Lower lobe of right lung (tissue), 2 donors: ENCODE measurements around the gene GUCA2A. TPM values are rescaled to one million over a fixed set of nuclear protein-coding genes. Genes with fewer than 3 reads are reported as not detected.

Source experiments
- ATAC-seq, 2 donors: fragments of 200-7000 bp; cut with Tn5 transposase; one replicate each; pipeline ENCODE4 v1.9.1; 2020 to 2022; ENCODE audit warnings: mild to moderate bottlenecking in 2 of 2, moderate library complexity in 2 of 2
- DNase-seq: peaks from one replicate; pipeline ENCODE4 v3.0.0-alpha.2; 2020
- H3K27ac ChIP-seq: fragments of 200-600 bp; one replicate; pipeline ENCODE4 v1.8.0; 2022
- H3K27me3 ChIP-seq: fragments of 200-600 bp; one replicate; pipeline ENCODE4 v1.8.0; 2022; ENCODE audit warnings: low read depth
- H3K36me3 ChIP-seq: fragments of 200-600 bp; one replicate; pipeline ENCODE4 v1.8.0; 2022; ENCODE audit warnings: mild to moderate bottlenecking
- H3K4me1 ChIP-seq: fragments of 200-600 bp; one replicate; pipeline ENCODE4 v1.8.0; 2022
- H3K4me3 ChIP-seq: fragments of 200-600 bp; one replicate; pipeline ENCODE4 v1.8.0; 2022; ENCODE audit warnings: mild to moderate bottlenecking
- H3K9me3 ChIP-seq: fragments of 200-600 bp; one replicate; pipeline ENCODE4 v1.8.0; 2022
- CTCF ChIP-seq: fragments of 200-600 bp; IDR thresholded peaks from one replicate; pipeline ENCODE4 v1.8.0; 2022; ENCODE audit warnings: antibody characterized with exemption, mild to moderate bottlenecking
- intact Hi-C: fragments of 100-400 bp; cut with DNase I; formaldehyde crosslinking; loops from one replicate; pipeline ENCODE4 v1.11.0; 2022
- total RNA-seq: library from RNA; stranded (reverse); fragmentation: NEBNext Ultra II Directional; extraction: Animal tissue kit (Norgen Biotek cat#: 25700); gene quantifications from one replicate; pipeline ENCODE4 v1.2.1, GENCODE V29; 2021
- donor health status: DM: no; HTN: yes; CAD: no; lungs with severe emphysema.

Gene GUCA2A
- total RNA-seq, 1 donor from 2014 or later: not detected

- Histone ChIP-seq H3K27me3 (no peaks in the 10 kb centered on the region), H3K4me3 (no peak overlapping the region), H3K27ac (no peak overlapping the region), H3K36me3 (no peaks in the 10 kb centered on the region), H3K4me1 (no peaks in the 10 kb centered on the region), H3K9me3 (no peaks in the 10 kb centered on the region)
- TF ChIP-seq CTCF: no peak
- DNase-seq (no peak), ATAC-seq (no peak)
- intact Hi-C loops: no loop called here
Observed at GRCh38 chr1:42128499-42128898, 36.0 kb downstream of the GUCA2A start.

DNA sequence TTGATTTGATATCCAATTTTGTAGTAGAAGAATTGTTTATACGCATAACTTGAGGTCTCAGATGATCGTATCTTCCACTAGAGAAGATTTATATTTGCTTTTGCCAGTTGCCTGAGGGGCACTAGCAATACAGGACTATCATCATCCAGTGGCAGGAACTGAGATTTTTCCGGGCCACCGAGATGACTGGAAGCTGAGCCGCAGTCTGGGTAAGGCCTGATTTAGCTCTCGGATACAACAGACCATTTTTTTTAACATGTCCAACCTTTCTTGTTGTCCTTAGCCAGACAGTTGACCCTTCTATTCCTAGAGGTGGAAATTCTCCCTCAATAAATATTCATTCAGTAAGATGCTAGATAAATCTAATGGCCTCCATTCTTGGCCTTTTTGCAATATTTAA, 36.8 kb downstream of the GUCA2A start:
- Histone ChIP-seq H3K4me3 (no peak overlapping the region), H3K9me3 (no peaks in the 10 kb centered on the region), H3K36me3 (no peaks in the 10 kb centered on the region), H3K27me3 (no peaks in the 10 kb centered on the region), H3K27ac (no peak overlapping the region), H3K4me1 (no peaks in the 10 kb centered on the region)
- DNase-seq: no peak
- no peak for ATAC-seq
- TF ChIP-seq CTCF: no peak
- intact Hi-C loops: no loop called here

DNA sequence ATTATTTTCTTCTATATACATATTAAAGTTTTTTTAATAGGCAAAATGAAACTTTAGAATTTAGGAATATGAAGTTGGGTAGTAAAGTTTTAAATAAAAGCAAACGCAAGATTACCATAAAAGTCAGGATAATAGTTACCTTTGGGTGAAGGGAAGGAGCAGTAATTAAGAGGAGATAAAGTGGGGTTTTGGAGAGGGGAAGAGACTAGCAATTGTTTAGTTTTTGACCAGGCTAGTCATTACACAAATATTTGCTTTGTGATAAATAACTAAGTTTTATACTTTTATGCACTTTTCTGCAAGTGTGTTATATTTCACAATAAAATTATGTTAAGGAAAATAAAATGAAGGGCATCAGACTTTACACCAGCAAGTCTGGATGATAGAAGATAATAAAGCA, 39.0 kb downstream of the GUCA2A start:
- Histone ChIP-seq H3K4me1 (no peaks in the 10 kb centered on the region), H3K4me3 (no peak overlapping the region), H3K9me3 (no peaks in the 10 kb centered on the region), H3K36me3 (no peaks in the 10 kb centered on the region), H3K27me3 (no peaks in the 10 kb centered on the region), H3K27ac (no peak overlapping the region)
- DNase-seq: no peak
- intact Hi-C loops: no loop called here
- ATAC-seq: no peak
- TF ChIP-seq CTCF: no peak

DNA sequence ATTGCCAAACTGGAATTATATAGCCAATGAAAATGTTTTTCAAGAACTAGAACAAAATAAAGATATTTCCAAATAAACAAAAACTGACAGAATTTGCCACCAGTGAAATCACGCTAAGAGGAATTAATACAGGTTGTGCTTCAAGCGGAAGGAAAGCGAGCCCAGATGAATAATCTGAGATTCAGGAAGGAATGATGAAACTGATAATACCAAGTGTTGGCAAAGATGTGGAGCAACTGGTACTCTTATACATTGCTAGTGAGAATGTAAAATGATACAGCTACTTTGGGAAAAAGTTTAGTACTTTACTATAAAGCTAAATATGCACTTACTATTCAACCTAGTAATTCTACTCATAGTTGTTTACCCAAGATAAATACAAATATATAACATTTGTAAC, 42.1 kb downstream of the GUCA2A start:
- Histone ChIP-seq H3K9me3 (no peaks in the 10 kb centered on the region), H3K27ac (no peak overlapping the region), H3K4me3 (no peak overlapping the region), H3K4me1 (no peaks in the 10 kb centered on the region), H3K36me3 (no peaks in the 10 kb centered on the region), H3K27me3 (no peaks in the 10 kb centered on the region)
- DNase-seq (no peak), ATAC-seq (no peak)
- intact Hi-C loops: no loop called here
- TF ChIP-seq CTCF: no peak

GRCh38 chr1:42118125-42118524, 46.4 kb downstream of the GUCA2A start:
- TF ChIP-seq CTCF: no peak
- H3K36me3 ChIP-seq: no peaks in the 10 kb centered on the region
- no peaks in the 10 kb centered on the region for H3K27me3 ChIP-seq
- ATAC-seq (no peak), DNase-seq (no peak)
- no peak overlapping the region for H3K4me3 ChIP-seq
- H3K27ac ChIP-seq: no peak overlapping the region
- no peaks in the 10 kb centered on the region for H3K9me3 ChIP-seq
- no peaks in the 10 kb centered on the region for H3K4me1 ChIP-seq
- intact Hi-C loops: no loop called here

- no peak for TF ChIP-seq CTCF
- Histone ChIP-seq H3K36me3 (no peaks in the 10 kb centered on the region), H3K9me3 (no peaks in the 10 kb centered on the region), H3K4me3 (no peak overlapping the region), H3K27ac (no peak overlapping the region), H3K4me1 (no peaks in the 10 kb centered on the region), H3K27me3 (no peaks in the 10 kb centered on the region)
- DNase-seq (no peak), ATAC-seq (no peak)
- intact Hi-C loops: no loop called here
Observed at GRCh38 chr1:42117214-42117613, 47.3 kb downstream of the GUCA2A start.
